Testis (tissue), 2 donors: ENCODE data around the gene ANO10.

Experiments
- CTCF ChIP-seq, 3 experiments: fragments of 450-650 bp in 2 of 3; fragments of 200-600 bp in 1 of 3; sonication (generic) in 1 of 3; IDR thresholded peaks; one replicate each; pipeline ENCODE4 v1.5.1; 2016 to 2019; ENCODE audit warnings: antibody characterized with exemption in 3 of 3, mild to moderate bottlenecking in 2 of 3, moderate library complexity in 1 of 3
- POLR2A ChIP-seq: fragments of 450-650 bp; IDR thresholded peaks from one replicate; pipeline ENCODE4 v1.6.1; 2017; ENCODE audit warnings: antibody characterized with exemption, mild to moderate bottlenecking, moderate library complexity

- TF ChIP-seq POLR2A (no peak), CTCF (IDR thresholded peaks at IDR 0.05) (no peak)
These were observed 230.2 kb downstream of the ANO10 start for GRCh38 chr3:43391621-43392020.
